GM12874 (cell line): ENCODE results near the gene ADM.

ENCODE experiments used
- TF ChIP-seq, protein P1 (sequence below): IDR thresholded peaks from 2 replicates; pipeline ENCODE4 v1.5.1; 2011; ENCODE audit warnings: low read depth, mild to moderate bottlenecking, control low read depth, low read length, moderate library complexity; ENCODE audit not compliant: insufficient read depth

ADM gene

DNA sequence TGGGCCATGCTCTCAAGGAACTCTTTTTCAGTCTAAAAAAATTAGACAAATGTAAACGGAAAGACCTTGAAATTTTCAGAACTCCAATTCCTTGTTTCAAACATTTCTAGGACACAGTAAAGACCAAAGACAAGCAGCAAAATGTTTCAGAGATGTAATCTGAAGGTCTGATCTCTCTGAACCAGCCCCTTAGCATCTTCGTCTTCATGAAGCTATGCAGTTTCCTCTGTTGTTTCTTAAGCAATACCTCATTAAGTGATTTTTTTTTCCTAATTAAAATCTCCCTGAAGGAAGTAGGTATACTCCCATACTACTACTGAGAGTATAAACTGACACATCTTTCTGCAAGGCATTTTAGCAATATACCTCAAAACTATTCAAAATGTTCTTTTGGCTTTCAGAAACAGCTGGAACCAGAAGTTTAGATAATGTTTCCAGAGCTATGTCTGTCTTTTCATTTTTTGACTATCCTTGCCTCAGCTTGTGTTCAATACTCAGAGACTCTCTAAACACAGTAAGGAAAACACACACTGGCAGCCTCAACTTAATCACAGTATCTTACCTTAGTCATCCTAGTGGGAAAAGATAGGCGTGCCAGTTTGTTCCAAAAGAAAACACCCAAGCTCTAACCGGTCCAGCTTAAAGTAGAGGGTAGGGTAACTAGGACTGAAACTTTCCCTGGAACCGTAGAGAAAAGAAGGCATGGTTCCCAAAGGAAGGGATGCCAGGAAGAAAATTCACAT, 36.0 kb upstream of the ADM start:
- TF ChIP-seq, protein P1, sequence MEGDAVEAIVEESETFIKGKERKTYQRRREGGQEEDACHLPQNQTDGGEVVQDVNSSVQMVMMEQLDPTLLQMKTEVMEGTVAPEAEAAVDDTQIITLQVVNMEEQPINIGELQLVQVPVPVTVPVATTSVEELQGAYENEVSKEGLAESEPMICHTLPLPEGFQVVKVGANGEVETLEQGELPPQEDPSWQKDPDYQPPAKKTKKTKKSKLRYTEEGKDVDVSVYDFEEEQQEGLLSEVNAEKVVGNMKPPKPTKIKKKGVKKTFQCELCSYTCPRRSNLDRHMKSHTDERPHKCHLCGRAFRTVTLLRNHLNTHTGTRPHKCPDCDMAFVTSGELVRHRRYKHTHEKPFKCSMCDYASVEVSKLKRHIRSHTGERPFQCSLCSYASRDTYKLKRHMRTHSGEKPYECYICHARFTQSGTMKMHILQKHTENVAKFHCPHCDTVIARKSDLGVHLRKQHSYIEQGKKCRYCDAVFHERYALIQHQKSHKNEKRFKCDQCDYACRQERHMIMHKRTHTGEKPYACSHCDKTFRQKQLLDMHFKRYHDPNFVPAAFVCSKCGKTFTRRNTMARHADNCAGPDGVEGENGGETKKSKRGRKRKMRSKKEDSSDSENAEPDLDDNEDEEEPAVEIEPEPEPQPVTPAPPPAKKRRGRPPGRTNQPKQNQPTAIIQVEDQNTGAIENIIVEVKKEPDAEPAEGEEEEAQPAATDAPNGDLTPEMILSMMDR: no peak

GRCh38 chr11:10272132-10272531, 32.7 kb upstream of the ADM start:
- TF ChIP-seq, protein P1: no peak

DNA sequence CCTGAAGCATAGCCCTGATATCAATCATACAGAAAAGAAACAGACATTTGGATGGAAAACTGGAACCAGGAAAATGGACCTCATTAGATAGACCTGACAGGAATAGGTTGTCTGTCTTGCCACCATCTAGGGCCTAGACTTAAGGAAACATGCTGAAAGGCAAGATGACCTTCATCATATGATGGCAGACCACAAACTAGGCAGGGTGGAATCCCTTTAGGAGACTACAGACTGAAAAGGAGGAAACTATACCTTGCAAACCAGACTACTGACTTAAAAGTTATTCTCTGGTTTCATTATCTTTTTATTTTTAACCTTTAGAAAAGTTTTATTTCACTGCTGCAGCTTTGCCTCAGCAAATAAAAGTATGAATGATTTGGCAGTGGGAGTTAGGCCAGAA, 31.1 kb upstream of the ADM start:
- TF ChIP-seq, protein P1: no peak

- TF ChIP-seq, protein P1: no peak
These were observed 30.1 kb upstream of the ADM start for GRCh38 chr11:10274726-10275125.

- TF ChIP-seq, protein P1: no peak
These were observed 29.2 kb upstream of the ADM start for GRCh38 chr11:10275714-10276113.

- TF ChIP-seq, protein P1: no peak
These were observed 22.8 kb upstream of the ADM start for GRCh38 chr11:10282117-10282516.

DNA sequence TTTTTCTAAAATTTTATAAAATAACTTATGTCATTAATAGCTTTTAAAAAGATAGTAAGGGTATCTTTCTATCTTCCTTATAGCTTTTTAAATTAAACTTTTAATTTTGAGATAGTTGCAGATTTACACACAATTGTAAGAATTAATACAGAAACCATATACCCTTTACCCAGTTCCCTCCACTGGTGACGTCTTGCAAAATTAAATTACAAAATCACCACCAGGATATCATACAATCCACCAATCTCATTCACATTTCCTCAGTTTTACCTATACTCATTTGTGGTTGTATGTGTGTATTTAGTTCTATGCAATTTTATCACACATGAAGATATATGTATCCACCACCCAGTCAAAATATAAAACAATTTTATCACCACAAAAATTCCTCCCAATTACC, 20.9 kb upstream of the ADM start:
- TF ChIP-seq, protein P1: no peak
